ENCODE results near the gene AGBL3.

The AGBL3 gene

DNA sequence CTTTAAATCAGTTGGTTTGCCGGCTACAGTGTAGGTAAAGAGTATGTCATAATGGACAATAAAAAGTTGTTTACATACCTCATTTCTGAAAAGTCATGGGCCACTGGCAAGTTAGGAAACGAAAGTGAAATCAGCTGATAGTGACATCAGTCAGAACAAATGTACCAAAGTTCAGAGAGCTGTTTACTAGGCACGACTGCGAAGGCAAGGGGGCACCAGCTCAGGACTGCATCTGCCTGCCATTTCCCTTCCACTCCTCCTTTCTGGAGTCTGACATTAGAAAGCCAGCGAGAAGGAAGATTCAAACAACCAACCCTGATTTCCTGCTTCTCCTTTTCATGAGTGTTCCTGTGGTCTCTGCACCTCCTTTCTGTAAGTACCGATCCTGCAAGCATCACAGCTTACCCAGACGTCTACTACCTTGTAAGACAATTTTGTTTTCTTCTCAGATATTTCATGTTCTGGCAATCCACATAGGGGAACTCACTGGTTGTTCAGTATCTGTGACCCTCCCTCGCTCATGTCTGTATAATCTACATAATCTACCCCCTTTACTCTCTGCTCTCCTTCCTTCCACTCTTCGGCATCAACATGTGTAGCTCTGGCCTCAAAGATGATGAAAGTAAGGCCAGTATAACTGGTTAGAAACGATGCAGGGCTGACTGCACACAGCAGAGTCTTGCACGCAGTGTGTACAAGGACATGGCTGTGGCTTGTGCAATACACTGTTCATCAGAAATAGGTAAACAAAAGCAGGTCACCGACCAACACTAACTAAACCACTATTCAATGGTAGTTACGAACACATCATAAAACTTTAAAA is 161.8 kb downstream of the AGBL3 start, which contains the start of gene TMEM140:
Gene TMEM140 (plus strand): TSS at position 174 of the 823 bp plus-strand sequence. CDS start 16,370 bp downstream, outside the sequence.
- DNase-seq (ENCODE audit: low read depth in 2 of 2) = peak; percentile 32 to 55

DNA sequence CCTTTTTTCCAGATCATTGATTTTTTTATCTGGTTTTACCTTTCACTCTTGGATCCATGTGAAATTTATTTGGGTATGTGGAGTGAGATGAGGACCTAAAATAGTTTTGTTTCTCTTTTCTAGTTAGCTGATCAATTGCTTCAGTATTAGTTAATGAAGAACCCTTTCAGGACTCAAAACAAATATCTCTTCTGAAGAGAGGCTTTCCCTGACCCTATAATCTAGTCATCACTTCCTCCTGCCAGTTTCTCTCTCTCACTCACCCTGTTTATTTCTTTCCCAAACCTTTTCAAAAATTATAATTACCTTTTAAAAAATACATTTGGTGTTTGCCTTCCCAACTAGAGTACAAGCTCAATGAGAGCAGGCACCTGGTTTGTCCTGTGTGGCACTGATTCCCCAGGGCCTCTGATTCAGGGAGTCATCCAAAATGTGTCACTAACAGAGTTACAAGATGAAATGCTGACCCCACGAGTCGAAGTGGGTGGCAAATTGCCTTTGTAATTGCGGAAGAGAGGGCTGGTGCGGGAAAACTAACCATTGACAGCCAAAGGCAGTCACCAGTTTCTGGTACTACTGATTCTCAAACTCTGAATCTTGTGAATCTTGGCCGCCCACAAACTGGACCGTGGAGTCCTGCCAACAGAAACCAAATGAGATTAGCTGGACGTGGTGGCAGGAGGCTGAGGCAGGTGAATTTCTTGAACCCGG is 163.9 kb downstream of the AGBL3 start:
- DNase-seq (ENCODE audit: low read depth in 2 of 2) = no peak

DNA sequence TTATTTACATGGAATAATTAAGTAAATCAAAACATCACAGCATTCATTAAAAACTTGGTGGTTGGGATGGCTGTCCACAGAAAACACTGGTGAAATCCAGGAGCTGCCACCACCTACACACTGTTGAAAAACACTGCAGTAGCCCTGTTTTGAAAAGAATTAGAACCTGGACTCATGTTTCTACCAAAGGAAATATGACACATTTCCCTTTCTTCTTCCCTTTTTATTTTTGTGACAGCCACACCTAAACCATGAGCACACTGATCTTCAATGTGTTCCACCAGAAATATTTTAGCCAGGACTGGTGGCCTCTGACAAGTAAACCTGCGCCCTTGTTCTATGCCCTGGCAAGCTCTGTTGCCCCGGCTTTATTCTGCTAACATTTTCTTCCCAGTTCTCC is 164.8 kb downstream of the AGBL3 start:
- no peak for DNase-seq (ENCODE audit: low read depth in 2 of 2)

DNA sequence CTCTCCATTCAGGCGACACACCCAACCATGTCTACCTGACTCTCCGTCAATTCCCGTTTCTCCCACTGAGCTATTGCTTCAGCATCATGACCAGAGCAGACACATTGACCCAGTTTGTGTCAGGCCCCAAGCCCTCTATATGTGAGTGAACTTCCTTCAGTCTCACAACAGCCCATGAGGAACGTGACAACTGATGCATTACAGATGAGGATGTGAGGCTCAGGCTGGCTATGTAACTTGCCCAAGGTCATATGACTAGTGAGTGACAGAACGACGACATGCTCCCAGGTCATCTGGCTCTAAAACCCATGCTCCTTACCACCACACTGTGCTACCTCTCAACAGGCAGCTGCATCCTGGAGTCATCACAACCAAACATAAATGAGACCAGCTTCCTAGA is 165.2 kb downstream of the AGBL3 start:
- no peak for DNase-seq (ENCODE audit: low read depth in 2 of 2)

DNA sequence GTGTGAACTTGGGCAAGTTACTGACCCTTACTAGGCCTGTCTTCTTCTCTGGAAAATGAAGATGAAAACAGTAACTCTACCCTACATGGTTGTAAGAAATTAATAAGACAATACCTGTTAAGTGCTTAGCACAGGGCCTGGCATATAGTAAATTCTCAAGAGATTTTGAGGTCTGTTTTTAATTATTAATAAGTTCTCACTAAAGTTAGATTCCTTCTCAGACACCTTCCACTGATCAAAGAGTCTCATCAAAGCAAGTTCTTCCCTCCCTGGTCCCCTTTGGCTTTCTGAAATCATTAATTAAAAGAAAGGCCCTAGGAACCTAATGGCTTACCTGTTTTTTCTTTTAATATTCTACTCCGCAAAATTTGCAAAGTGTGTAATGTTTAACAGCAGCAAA is 166.1 kb downstream of the AGBL3 start:
- DNase-seq (ENCODE audit: low read depth in 2 of 2) = no peak

DNA sequence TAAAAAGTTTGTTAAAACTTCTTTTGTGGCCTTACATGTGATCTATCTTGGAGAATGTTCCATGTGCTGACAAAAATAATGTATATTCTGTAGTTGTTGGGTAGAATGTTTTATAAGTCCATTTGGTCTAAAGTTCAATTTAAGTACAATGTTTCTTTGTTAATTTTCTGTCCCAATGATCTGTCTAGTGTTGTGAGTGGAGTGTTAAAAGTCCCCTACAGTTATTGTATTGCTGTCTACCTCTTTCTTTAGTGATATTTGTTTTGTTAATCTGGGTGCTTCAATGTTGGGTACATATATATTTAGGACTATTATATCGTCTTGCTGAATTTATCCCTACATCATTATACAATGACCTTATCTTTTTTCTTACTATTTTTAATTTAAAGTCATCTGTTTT is 168.4 kb downstream of the AGBL3 start:
- DNase-seq (ENCODE audit: low read depth in 2 of 2) = no peak

DNA sequence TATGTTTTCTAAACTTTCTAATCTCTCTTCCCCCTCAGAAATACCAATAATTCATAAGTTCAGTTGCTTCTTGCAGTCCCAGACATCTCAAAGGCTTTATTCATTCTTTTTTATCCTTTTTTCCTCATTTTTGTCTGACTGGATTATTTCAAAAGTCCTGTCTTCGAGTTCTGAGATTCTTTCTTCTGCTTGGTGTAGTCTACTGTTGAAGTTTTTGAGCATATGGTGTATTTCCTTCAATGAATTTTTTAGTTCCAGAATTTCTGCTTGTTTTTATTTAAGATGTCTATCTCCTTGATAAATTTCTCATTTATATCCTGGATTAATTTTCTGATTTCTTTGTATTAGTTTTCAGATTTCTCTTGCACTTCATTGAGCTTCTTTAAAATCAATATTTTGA is 170.0 kb downstream of the AGBL3 start:
- DNase-seq (ENCODE audit: low read depth in 2 of 2) = no peak

DNA sequence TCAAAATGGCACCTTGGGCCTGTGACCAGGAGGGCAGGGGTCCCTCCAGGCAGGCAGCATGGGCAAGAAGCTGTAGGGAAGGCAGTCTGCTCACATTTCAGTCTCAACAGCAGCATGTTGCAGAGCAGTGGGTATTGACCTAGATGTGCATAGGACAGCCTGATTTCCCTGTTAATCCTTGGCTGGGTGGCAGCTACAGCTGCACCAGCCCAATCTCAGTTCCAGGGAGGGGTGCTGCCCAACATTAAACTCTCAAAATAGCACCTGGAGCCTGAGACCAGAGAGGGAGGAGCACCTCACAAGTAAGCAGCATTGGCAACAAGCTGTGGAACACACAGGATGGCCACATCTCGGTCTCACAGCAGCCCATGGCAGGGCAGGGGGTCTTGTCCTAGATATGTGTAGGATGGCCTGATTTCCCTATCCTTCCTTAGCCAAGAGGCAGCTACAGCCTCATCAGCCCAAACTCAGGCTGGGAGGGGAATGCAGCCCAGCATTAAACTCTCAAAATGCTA is 171.9 kb downstream of the AGBL3 start:
- DNase-seq (ENCODE audit: low read depth in 2 of 2) = no peak

DNA sequence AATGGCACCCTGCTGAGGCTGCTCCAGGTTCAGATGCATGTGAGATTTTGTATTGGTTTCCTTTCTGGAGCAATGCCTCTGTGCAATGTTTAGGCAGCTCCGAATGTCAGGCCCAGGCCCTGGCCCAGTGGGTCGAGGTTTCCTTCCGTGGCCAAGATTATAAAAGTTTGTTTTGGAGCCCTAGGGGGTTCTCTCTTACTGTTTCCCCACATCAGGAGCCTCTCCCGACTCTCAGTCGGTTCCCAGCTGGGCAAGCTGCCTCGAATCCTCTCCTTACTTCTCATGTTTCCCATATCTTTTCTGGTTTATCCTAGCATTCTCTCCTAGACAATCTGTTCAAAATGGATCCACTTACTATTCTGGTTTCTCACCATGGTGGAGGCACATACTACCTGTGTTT is 172.6 kb downstream of the AGBL3 start:
- no peak for DNase-seq (ENCODE audit: low read depth in 2 of 2)

DNA sequence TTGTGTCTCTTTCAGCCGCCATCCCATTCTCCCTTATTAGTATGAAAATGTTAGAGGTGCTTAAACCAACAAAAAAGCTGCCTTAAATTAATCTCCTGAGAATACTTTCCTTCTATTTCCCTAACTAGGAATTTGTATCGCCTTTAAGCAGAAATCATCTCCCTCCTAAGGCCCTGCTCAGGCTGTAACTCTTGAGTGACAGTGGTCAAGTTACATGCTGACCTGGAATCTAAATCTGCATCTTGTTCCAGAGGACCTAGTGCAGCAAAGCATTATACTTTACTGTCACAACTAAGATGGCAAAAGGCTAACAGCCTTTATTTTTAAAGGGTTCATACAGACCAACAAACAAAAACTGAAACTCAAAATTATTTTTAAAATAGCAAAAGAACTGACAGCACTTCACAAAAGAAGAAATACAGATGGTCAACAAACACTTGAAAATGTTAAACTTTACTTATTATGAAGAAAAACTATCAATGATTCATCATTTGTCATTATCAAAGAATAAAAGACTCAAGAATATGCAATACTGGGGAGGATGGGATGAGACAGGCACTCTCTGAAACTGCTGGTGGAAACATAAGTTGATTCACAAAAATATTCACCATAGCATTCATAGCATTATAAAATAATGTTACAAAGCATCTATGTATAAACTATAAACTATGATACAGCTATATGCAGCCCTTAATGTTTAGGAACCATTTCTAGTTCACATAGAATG is 173.2 kb downstream of the AGBL3 start:
- DNase-seq (ENCODE audit: low read depth in 2 of 2) = no peak

DNA sequence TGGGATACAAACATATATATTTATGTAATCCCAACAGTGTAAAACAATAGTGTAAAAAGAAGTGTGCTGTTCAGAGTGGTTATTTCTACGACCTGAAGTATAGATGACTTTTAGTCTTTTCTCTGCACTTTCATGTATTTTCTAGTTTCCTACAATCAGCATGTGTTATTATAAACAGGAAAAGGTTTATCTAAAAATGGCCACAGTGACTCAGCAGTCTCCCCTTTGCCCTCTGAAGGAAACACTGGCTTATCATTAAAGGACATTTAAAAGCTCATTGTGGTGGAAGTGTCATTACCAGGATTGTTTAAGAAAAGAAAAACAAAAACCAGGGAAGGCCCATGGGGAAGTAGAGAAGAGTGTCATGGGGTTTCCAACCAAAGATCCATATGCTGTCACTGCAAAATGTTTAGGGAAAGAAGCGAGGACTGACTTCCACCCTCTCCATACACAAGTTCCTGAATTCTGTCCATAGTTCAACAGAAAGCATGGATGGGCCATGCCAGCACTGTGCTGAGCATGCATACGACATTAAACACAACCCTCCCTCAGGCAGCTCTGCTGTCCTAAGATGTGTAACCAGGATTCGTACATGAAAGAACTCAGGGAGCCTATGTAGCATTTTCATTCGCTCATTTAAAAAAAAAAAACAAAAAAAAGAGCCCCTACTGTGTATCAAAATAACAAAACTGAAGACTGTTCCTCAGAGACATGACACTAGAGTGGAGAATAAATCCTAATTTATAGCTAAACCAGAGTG is 174.0 kb downstream of the AGBL3 start:
- DNase-seq (ENCODE audit: low read depth in 2 of 2) = no peak

DNA sequence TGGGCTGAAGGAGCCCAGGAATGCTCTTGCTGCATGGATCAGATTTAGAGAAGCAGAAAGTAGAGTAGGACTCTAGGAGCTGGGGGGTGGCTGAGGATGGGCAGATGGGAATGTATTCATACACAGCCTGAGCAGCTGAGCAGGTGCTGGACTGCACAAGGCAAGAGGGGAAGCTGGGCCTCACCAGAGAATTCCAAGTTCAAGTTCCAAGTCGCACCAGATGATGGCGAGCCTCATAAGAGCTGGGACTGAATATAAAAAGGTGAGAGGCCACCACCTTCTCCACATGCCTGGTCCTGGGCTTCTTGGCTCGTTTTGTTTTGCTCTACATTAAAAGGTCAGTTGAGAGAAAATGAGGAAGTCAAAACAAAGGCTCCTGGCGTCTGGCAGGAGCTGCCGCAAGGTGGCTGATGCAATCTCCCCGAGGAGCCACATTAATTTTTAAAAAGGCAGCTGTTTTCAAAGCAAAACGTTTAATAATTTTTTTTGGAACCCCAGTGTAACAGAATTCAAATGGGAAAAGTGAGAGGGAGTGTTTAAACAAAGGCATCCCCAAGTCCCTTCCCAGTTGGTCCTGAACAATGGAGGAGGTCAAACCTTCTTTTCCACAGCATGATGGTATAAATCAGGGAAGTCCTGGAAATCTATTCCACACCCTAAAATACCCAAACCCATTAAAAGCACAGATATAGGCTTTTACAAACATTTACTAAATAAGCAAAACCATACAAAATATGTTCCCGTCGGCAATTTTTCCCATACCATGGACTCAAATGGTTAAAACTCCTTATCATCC is 174.7 kb downstream of the AGBL3 start:
- DNase-seq (ENCODE audit: low read depth in 2 of 2) = no peak

DNA sequence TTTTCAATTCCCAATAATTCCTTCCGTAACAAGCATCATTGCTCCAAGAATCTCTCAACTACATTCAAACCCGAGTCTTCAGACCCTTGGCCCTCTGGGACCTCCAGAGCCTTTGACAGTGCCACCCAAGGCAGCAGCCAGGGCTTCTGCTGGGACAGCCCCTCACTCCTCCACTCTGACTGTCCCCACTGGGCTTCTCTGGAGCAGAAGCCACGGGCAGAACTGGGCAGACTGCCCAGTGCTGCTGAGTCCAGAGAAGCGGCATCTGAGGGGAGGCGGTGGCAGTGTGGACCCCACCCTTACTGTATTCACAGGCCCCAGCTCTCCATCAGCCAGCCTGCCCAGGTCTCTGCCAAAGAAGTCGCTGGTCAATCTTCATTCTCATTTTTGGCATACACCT is 175.4 kb downstream of the AGBL3 start:
- DNase-seq (ENCODE audit: low read depth in 2 of 2) = no peak

DNA sequence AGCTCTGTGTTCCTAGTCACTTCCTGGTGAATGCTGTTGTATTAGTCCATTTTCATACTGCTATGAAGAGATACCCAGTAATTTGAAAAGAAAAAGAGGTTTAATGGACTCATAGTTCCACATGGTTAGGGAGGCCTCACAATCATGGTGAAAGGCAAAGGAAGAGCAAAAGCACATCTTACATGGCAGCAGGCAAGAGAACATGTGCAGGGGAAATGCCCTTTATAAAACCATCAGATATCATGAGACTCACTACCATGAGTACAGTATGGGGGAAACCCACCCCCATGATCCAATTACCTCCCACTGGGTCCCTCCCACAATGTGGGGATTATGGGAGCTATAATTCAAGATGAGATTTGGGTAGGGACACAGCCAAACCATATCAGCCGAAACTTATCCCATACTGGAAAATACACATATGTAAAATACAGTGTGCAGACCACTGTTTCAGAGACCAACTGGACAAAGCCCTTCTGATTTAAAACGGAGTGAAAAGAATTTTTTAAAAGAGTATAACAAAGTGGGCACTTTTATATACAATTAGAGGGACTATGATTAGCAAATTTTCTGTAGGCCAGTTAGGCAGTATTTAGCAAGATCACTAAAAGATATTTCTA is 176.2 kb downstream of the AGBL3 start:
- DNase-seq (ENCODE audit: low read depth in 2 of 2) = no peak

DNA sequence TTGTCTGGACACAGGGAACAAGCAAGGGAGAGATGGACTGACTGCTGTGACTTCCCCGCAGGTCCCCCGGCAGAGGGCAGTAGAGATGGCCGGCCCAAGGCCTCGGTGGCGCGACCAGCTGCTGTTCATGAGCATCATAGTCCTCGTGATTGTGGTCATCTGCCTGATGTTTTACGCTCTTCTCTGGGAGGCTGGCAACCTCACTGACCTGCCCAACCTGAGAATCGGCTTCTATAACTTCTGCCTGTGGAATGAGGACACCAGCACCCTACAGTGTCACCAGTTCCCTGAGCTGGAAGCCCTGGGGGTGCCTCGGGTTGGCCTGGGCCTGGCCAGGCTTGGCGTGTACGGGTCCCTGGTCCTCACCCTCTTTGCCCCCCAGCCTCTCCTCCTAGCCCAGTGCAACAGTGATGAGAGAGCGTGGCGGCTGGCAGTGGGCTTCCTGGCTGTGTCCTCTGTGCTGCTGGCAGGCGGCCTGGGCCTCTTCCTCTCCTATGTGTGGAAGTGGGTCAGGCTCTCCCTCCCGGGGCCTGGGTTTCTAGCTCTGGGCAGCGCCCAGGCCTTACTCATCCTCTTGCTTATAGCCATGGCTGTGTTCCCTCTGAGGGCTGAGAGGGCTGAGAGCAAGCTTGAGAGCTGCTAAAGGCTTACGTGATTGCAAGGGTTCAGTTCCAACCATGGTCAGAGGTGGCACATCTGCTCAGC is 178.2 kb downstream of the AGBL3 start:
- no peak for DNase-seq (ENCODE audit: low read depth in 2 of 2)

DNA sequence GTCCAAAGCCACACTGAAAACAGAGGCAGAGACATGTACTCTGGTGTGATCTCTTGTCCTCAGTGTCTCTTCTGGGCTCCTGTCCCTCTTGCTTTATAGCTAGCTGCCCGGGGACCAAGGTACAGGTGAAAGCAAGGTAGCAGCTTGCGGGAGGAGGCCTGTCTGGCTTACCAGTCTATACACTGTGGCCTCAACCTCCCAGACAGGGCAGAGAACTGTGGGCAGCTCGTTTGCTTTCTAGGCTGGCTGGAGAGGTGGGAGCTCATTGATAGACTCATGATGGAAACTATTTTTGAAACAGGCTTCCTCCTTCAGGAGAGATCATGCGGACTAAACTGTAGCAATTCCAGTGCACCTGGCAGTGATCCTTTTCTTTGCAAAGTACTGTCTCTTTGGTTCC is 179.6 kb downstream of the AGBL3 start:
- DNase-seq (ENCODE audit: low read depth in 2 of 2) = no peak

DNA sequence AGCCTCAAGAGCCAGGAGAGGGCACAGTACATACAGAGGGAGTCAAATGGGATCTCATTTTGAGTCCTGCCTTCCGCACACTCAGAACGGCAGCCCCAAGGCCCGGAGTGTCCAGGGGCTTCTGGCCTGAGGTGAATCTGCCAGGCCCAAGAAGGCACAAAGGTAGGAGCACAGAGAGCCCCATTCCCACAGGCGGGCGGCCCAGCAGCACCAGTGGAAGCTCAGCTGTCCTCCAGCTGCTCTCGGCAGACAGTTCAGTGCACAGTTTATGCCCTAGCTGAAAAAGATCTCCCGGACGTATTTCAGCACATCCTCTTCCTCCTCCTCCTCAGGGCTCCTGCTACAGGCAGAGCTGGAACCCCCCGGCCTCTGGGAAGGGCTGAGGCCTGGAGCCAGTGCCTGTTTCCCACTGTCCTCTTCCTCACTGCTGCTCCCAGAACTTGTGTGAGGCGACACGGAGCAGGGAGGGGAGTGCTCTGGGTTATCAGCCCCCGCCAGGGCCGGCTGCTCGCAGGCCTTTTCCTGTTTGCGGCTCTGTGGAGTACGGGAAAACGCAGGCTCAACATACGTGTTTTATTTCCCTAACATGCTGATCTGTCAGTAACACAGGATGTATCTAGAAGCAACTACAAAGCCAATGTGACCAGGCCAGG is 180.2 kb downstream of the AGBL3 start:
- DNase-seq (ENCODE audit: low read depth in 2 of 2) = no peak

DNA sequence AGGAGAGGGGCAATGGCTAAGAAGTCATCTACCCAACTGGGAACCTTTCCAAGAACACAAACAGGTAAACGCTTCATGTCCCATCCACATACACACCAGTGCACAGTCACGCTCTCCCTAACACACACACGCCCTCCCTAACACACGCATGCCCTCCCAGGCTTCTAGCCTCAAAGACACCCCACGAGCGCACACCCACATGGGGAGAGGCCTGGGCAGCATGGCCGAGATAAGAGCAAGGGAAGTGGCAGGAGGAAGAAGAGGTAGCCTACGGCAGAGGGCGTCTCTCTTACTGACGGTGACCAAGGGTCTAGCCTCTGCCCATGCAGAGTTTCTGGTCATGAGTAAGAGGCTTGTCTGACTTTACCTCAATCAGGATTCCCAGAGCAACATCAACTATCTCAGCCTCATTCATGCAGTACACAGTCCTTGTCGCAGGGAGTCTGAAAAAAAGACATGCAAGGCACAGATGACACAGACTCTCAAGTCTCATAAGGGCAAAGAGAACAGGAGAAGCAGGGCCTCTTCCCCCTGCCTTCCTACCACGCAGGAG is 181.1 kb downstream of the AGBL3 start:
- no peak for DNase-seq (ENCODE audit: low read depth in 2 of 2)

DNA sequence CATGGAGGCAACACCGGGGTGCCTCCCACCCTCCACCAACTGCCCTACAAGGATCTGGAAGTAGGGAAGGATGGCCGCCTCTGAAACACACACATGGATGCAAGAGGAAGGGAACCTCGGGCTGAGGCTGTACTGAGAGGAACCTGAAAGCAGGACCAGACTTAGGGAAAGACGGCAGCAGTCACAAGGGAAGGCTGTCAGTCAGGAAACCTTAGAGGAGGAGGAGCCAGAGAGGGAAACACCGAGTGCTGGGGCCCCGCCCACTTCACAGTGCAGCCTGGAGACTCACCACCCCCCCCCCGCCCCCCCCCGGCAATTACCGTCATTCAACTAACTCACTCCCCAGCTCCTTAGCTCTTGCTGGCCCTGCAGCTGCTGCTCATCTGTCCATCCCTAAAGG is 181.7 kb downstream of the AGBL3 start:
- no peak for DNase-seq (ENCODE audit: low read depth in 2 of 2)

Measured in stimulated activated CD8-positive, alpha-beta memory T cell treated with anti-CD3 and anti-CD28 coated beads, Interleukin-7, amount 100 ng/mL, for 4 hours (primary cell).